C4-2B (cell line): ENCODE results near the gene LATS2.
"Not testable (repeated sequence)": the region's sequence is repeated elsewhere in the genome, so short reads cannot be mapped to it uniquely, and the experiment has no call there.

ENCODE experiments used
- H3K27ac ChIP-seq: fragments of 450-650 bp; 2 replicates; pipeline ENCODE4 v1.5.1; 2017
- ZFX ChIP-seq: fragments of 450-650 bp; IDR thresholded peaks from 2 replicates; pipeline ENCODE4 v1.6.1; 2017
- TF ChIP-seq, protein P1 (sequence below): fragments of 450-650 bp; conservative IDR thresholded peaks from 2 replicates; pipeline ENCODE4 v1.5.1; 2017; ENCODE audit warnings: mild to moderate bottlenecking

Gene LATS2

DNA sequence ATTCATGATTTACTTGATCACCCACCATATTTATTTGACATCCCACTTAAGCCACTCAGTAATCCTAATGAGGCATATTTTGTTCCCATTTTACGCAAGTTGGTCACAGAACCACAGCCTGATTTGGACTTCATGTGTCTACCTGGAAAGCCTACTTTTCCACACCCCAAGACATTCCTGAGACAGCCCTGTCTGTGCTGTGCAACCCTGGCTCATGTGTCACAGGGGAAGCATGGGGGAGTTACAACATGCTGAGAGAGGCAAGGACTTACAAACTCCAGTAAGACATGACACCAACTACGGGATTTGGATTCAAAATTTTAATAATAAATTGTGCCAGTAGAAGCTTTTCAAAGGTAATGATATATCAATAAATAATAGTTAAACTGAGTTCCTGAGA, 88.7 kb downstream of the LATS2 start:
- no peak overlapping the region for H3K27ac ChIP-seq
- TF ChIP-seq, protein P1, sequence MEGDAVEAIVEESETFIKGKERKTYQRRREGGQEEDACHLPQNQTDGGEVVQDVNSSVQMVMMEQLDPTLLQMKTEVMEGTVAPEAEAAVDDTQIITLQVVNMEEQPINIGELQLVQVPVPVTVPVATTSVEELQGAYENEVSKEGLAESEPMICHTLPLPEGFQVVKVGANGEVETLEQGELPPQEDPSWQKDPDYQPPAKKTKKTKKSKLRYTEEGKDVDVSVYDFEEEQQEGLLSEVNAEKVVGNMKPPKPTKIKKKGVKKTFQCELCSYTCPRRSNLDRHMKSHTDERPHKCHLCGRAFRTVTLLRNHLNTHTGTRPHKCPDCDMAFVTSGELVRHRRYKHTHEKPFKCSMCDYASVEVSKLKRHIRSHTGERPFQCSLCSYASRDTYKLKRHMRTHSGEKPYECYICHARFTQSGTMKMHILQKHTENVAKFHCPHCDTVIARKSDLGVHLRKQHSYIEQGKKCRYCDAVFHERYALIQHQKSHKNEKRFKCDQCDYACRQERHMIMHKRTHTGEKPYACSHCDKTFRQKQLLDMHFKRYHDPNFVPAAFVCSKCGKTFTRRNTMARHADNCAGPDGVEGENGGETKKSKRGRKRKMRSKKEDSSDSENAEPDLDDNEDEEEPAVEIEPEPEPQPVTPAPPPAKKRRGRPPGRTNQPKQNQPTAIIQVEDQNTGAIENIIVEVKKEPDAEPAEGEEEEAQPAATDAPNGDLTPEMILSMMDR = no peak
- TF ChIP-seq ZFX = no peak

DNA sequence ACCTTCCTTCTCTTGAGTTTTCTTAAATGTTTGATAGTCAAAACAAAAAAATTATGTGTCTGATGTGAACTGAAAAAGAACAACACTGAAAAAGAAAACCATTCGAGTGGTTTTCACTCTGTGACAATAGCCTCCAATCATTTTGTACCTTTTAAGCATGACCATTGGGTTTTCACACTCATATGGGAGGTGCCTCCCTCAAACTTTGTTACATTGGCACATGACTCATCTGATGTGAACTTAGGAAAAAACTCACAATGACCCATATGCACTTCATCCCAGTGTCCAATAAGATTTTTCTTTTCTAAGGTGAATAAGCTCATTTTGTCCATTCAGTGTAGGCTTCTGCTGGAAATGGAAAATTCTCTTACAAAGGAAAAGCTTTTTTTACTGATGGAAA, 92.2 kb downstream of the LATS2 start:
- no peak overlapping the region for H3K27ac ChIP-seq
- TF ChIP-seq, protein P1 = no peak
- TF ChIP-seq ZFX = no peak

DNA sequence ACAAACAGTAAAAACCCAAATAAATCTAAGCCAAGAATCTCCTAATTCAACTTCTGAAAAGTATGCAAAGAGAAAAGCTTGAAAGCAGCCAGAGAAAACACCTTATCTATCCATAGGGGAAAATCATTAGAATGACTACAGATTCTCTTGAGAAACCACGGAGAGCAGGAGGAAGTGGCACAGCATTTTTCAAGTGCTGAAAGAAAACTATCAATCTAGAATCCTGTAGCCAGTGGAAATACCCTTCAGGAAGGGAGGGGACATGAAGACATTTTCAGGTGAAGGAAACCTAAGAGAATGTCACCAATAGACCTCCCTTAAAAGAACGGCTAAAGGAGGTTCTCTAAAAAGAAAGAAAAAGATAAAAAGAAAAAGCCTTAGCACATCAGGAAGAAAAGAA, 92.6 kb downstream of the LATS2 start:
- no peak overlapping the region for H3K27ac ChIP-seq
- TF ChIP-seq, protein P1 = no peak
- no peak for TF ChIP-seq ZFX

DNA sequence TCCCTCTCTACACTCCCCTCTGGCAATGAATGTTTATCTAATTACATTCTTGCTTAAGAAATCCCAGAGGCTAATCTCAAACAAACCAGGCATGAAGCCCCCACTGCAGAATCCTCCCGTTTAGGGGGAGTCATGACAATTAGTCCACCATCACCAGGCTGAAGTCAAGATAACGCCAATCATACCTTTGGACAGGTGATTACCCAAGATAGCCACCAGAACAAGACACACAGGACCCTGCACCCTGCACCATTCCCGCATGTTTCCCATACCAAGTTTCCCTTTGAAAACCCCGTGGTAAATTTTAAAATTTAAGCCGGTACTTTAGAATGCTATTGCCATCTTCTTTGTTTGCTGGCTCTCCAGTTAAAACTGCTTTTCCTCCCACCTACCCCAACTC, 94.0 kb downstream of the LATS2 start:
- TF ChIP-seq ZFX = no peak
- TF ChIP-seq, protein P1 = no peak
- no peak overlapping the region for H3K27ac ChIP-seq

DNA sequence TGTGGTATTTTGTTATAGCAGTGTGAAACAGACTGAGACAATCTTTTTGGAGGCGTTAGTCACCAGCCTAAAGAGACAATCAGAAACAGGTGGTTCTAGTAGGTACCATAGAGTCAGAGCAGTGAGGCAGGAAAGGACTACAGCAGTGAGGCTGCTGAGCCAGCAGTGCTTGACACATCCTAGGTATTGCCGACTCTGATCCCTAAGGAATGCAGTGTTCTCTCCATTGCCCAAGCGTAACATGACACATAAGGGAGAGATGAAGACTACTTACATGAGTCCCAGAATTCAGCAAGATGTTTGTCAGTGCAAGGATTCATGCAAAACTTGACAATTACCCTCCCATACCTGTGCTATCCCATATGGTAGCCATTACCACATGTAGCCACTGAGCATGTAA, 96.5 kb downstream of the LATS2 start:
- TF ChIP-seq, protein P1 = no peak
- TF ChIP-seq ZFX = no peak

DNA sequence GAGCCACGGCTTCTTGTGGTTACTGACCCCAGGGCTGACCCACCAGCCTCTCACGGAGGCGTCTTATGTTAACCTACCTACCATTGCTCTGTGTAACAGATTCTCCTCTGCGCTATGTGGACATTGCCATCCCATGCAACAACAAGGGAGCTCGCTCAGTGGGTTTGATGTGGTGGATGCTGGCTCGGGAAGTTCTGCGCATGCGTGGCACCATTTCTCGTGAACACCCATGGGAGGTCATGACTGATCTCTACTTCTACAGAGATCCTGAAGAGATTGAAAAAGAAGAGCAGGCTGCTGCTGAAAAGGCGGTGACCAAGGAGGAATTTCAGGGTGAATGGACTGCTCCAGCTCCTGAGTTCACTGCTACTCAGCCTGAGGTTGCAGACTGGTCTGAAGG, 99.7 kb downstream of the LATS2 start:
- not testable (repeated sequence) for H3K27ac ChIP-seq

More for the DNA sequence above, 96.5 kb downstream of the LATS2 start:
- no peak overlapping the region for H3K27ac ChIP-seq

DNA sequence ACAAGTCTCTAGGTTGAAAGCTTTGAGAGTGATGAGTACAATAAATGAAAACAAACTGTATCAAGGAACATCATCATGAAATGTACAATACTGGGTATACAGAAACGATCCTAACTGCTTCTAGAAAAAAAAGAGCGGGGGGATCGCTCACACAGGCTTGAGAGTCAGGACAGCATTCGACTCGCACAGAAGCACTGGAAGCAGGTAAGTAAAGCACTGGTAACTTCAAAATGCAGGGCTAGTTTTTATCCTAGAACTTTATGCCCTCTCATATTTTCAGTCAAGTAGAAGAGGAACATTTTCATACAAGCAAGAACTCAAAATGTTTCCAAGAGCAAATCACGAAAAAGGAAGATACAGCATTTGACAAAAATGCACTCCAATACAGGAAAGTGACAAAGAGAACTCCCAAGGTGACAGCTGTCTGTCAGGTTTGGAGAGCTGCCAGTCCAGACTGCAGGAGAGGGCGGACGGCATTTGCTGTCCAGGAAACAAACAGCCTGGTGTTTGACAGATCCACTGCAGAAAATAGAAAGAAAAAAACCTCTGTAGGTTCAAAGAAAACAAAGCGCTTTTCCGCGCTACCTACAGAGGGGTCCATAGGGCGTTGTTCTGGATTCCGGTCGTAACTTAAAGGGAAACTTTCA, 100.6 kb downstream of the LATS2 start:
- no peak overlapping the region for H3K27ac ChIP-seq
- TF ChIP-seq ZFX = no peak
- TF ChIP-seq, protein P1 = no peak

DNA sequence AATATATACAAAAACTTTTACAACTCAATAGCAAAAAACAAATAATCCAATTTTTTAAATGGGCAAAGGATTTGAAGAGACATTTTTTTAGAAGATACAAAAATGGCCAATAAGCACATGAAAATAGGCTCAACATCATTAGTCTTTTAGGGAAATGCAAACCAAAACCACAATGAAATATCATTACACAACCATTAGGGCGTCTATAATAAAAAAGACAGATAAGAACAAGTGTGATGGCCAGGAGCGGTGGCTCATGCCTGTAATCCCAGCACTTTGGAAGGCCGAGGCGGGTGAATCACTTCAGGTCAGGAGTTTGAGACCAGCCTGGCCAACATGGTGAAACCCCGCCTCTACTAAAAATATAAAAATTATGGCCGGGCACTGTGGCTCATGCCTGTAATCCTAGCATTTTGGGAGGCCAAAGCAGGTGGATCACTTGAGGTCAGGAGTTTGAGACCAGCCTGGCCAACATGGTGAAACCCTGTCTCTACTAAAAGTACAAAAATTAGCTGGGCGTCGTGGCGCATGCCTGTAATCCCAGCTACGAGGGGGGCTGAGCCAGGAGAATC, 104.3 kb downstream of the LATS2 start:
- not testable (repeated sequence) for H3K27ac ChIP-seq
